T47D (cell line): ENCODE data around the gene PTGES3.

Experiments
- DNase-seq, 2 experiments: peaks; one replicate each; pipeline versions ENCODE4 v3.0.0 to v3.0.0-alpha.2; 2011 to 2012; ENCODE audit warnings: low read depth in 1 of 2, low spot score in 1 of 2
- JUND ChIP-seq: IDR thresholded peaks from 2 replicates; pipeline ENCODE4 v1.6.1; 2012; ENCODE audit warnings: low read depth
- in situ Hi-C: cut with HindIII; loops from 2 replicates; pipeline ENCODE4 v1.10.0; 2016; ENCODE audit warnings: low sequenced_read_pairs, low pct_unique_long_range_greater_than_20kb

The PTGES3 gene

DNA sequence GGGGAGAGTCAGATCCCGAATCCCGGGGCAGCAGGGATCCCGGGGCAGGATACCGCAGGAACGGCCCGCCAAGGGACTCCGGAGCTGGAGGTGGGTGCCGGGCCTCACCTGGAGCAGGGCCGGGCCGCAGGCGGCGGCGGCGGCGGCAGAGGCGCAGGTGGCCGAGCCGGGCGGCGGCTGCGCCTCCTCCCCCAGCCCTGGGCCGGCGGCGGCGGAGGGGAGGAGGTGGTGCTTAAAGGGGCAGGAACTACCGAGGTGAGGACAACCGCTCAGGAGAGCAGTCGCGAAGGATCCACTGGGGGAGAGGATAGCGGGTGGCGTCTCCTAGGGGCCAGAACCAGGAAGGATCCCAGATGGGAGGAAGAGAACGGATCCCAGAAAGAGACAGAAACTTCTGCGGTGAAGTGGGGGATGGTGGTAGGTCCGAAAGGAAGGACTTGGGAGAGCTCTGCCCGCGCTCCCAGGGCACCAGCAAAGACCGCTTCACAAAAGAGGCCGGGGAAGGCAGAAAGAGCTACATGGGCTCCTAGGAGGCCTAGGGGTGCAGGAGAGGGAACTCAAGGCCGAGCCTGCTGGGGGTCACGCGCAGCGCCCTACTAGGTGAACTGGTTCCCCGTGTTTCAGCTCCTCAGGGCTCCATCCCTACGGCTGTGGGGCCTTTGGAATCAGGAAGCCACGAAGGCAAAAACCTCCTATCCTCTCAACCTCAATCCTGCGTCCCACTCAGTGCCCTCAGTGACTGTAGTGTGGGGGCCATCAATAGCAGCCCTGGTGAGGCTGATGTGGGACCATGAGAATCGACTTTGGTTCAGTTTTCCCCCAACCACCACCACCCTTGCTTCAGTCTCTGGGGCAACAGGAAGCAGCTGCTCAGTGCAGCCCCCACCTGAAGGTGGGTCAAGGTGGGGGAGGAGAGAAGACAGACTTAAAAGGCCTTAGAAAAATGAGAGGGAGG lies 53.0 kb downstream of the PTGES3 start:
- DNase-seq = peak; percentile 80 to 97
- in situ Hi-C loops = no loop called here

DNA sequence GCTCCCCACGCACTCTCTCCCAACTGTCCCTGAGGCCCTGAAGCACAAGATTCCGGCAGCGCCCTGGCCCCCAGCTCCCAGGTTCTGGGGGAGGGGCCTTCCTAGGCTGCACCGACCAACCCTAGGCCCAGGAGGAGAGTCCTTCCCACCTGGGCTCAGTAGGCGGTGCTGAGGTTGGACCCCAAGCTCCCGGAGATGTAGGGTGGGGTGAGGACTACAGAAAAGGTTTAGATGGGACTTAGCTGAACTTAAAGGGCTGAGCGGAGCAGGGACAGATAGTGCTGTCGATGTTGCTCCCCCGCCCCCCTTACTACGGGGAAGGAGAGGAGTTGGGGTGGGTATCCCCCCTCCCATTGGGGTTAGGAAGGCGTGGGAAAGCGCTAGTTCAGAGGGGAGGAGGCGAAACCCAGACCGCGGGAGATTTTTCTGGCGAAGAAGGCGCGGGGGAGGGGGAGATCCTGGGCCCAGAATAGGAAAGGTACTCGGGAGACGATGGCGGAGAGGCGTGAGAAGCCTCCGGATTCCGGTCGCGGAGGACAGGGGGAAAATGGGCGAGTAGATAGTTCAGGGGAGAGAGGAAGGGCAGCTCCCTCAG lies 53.7 kb downstream of the PTGES3 start:
- DNase-seq = peak; percentile 93 to 95
- TF ChIP-seq JUND = no peak
- in situ Hi-C loops = no loop called here

More for the DNA sequence above, 53.0 kb downstream of the PTGES3 start:
- TF ChIP-seq JUND = no peak

DNA sequence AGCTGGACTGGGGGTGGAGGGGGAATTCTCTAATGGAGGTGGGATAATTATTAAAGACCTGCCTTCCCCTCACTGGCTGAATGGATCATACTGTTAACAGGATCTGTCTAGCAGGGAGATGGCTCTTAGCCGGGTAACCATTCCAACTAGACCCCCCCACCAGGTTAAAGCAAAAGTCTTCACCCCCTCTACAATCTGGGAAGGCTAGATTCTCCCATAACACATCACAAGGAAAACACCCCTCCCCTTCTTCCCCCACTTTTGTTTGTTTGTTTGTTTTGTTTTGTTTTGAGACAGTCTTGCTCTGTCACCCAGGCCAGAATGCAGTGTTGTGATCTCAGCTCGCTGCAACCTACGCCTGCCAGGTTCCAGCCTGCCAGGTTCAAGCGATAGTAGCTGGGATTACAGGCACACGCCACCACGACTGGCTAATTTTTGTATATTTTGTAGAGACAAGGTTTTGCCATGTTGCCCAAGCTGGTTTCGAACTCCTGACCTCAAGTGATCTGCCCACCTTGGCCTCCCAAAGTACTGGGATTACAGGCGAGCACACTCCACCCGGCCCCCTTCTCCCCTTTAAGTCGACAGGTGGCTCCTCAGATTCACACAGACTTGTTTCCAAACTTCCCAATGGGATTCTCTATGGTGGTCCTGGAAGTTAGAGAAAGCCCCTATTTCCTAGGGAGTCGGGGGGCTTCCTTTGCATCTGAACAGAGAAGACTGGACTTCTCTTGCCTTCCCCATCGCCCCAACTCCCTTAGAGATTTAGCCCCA lies 54.4 kb downstream of the PTGES3 start:
- in situ Hi-C loops = no loop called here
- no peak for TF ChIP-seq JUND
- peak in 1 of 2 experiments; percentile 36 for DNase-seq

DNA sequence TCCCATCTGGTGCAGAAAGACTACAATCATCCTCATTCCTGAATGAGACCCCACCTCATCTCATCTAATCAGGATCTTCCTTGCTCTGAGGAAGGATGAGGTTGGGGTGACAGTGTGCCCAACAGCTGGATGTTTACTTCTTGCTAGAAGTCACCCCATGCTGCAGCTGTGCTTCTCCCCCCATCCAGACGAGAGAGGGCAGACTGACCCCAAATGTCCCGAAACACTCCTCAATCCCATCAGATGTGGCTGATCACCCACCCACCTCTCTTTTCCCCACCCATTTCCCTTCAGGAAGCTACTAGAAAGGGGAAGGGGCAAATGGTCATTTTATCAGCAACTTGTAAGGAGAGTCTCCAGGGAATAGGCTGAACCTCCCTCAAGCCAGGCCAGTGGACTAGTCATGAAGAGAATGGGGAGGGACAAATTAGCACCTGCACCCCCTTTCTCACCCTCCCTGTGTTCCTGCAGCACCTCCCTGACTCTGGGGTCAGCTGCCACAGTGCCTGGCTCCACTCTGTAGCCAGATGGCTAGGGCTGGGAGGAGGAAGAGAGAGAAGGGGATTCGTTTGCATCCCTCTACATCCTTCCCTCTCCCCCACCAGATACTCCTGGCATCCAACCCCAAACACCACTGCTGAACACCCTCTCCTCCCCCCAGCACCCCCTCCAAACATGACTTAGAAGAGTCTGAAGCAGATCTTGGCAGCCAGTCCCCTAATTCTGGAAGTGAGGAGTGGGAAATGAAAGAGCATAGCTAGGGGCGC lies 55.2 kb downstream of the PTGES3 start:
- no peak for DNase-seq
- TF ChIP-seq JUND = no peak
- in situ Hi-C loops = no loop called here

DNA sequence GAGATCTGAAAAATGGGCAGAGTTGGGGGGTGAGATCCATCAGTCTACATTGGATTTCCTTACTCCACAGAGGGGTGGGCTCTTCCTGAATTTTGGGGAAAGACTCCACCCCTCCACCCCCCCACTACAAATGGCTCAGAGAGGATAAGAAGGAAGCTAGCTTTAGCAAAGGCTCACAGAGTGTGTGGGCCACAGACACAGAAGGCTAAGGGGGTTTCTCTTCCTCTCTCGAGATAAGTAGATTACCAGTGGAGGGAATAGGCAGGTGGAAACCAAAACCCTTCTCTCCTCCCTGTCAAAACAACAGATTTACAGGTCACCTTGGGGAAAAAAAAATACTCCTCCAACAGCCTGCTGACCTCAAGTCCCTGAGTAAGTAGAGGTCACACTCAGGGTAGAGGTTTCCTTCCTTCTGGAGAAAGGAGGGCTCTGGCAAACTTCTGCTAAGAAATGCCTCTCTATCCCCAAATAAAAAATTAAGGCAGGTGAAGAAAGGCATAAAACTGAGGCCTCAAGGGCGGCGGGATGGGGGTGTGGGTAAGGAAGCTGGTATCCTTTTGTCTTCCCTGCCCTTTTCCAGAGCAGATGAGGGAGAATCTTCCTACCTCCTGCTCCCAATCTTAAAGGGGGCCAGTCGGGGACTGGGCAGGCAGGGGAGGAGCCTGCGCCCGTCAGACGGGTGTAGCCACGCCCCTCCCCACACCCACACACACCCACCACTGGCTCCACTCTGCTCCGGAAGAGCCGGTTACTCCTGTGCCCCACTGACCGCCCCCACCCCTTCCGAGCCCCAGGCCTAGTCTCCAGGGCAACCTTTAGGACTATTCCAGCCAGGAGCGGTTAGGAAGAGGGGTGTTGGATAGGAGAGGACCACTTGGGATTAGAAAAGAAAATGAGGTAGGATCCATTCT lies 56.0 kb downstream of the PTGES3 start:
- TF ChIP-seq JUND = no peak
- in situ Hi-C loops = no loop called here
- DNase-seq = peak; percentile 88 to 90

DNA sequence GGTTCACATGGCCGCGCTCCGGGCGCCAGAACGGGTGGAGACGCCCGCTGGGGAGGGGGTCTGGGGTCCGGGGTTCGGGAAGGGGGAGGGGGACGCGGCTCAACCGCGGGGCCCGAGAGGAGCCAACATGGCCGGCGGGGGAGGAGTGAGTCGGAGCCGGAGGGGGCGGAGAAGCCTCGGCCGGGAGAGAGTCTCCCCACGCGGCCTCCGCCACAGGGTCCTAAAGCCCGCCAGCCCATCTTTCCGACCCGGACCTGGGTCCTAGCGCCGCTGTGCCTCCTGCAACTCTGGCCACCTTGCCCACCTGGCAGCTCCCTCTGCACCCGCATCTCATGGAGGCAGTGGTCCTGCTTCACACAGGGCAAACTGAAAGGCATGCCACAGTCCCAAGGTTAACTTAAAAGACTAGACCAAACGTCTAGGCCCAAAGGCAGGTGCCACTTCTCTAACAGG lies 57.9 kb downstream of the PTGES3 start, which contains the start of gene BAZ2A:
BAZ2A (minus strand) TSS at position 147 of the 453 bp plus-strand sequence. CDS start 12,796 bp downstream, outside the sequence.
- no peak for TF ChIP-seq JUND
- in situ Hi-C loops = no loop called here
- DNase-seq = peak; percentile 87 to 90

DNA sequence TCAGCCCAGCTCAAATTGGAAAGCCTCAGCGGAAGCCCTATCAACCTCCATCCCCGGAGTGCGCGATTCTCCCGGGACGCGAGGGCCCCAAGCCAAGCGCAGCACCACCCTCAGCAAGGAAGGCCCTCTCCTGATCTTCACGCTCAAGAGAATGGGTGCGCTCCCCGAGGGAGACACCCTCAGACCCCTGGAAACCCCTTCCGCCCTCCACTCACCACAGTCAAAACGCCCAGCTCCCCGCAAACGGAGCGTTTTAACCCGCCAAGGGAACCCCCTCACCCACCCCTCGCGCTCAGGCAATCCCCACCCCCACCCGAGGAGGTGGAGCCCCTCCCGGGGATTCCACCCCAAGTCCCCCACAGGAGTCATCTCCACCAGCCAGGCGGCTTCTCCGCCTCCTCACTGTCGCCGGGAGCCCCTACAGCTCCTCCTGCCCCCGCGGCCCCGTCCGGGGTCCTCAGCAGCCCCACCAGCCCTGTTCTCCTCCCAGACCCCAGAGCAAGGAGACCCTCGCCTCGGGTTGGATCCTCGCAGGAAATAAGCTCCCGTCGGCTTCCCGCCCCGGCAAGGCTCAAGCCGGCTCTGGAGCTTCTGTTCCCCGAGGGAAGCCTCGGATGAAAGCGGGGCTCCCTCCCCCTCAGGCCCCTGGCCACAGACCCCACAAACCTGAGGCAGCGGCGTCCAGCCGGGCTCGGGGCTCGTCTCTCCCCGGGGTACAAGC lies 58.5 kb downstream of the PTGES3 start:
- in situ Hi-C loops = no loop called here
- no peak for TF ChIP-seq JUND
- no peak for DNase-seq

DNA sequence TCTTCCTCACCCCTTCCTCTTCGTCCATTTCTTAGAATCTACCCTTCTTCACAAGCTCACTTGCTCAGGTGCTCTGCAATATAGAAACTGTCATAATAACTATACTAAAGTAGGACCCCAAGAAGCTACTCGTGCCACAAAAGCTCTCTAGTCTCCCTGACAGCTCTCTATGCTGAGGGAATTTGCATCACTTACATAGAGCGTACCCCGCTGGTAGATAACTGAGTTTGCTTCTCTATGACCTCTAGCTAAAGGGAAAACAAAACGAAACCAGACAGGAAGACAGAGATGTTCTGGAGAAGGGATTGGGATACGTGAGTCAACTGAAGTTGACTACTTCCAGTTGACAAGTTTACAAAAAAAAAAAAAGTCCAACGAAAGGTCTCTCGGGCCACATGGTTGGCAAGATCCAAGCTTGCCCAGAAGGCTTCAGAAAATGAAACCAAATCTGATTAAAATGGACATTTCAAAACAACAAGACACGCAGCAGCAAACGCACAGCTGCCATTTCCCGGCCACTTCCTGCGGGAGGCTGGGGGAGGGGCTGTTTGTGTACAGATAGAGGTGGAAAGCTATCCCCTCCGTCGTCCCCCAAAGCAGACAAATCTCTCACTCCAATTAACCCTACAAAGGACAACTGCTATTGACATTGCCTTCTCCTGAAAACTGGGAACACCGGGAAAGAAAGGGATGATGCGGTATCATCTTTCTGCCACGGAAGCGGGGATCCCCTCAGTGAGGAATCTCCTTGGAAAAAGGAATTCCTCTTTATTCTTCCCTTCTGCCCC lies 59.2 kb downstream of the PTGES3 start:
- TF ChIP-seq JUND = no peak
- DNase-seq = peak in 1 of 2 experiments; percentile 46
- in situ Hi-C loops = no loop called here

DNA sequence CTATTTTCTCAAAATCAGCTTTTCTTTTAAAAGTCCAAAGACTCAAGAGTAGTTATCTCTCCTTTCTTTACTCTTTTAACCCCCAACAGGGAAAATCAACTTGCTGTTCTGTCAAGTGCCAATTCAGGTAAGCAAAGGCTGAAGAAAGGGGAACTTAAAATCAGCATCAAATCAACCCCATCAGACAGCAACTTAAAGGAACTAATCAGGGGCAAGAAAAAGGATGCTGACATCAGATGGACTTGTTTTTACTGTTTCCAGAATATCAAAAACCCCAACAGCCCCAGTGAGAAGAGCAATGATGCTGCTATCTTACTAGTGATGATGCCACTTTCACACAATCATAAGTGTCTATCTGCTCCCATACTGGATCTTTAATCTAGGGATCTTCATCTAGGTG lies 61.4 kb downstream of the PTGES3 start:
- no peak for TF ChIP-seq JUND
- in situ Hi-C loops = no loop called here
- no peak for DNase-seq

DNA sequence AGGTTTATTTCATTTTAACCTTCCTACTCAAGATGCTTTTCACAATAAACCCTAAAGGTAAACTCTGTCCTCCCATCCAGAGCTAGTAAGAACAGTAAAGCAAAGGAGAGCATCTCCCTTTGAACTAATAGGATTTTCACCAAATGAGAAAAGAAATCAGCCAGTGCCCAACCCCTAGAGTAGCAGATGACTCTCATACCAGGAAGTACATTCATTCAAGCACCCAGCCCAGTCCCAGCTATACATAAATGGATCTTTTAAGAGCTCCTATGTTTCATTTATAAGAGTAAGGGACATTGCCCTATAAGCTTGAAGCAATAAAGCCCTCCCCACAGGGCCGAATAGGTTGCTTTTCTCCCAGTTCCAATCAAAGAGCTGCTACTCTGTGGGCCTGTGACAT lies 65.5 kb downstream of the PTGES3 start:
- no peak for DNase-seq
- no peak for TF ChIP-seq JUND
- in situ Hi-C loops = no loop called here
